Endothelial cell (in vitro differentiated cells): Measurements from ENCODE around the gene HTR3E. TPM values are rescaled to one million over a fixed set of nuclear protein-coding genes. Genes with fewer than 3 reads are reported as not detected.

ENCODE experiments used
- DNase-seq: peaks from one replicate; pipeline ENCODE4 v3.0.0; 2021; ENCODE audit warnings: low spot score
- H3K27ac Mint-ChIP-seq: one replicate; pipeline ENCODE4 v1.8.0; 2021; ENCODE audit warnings: mixed read lengths, inconsistent platforms; ENCODE audit not compliant: unreplicated experiment
- H3K27me3 Mint-ChIP-seq: one replicate; pipeline ENCODE4 v1.8.0; 2021; ENCODE audit warnings: mild to moderate bottlenecking, moderate library complexity, mixed read lengths, inconsistent platforms; ENCODE audit not compliant: unreplicated experiment
- H3K36me3 Mint-ChIP-seq: one replicate; pipeline ENCODE4 v1.8.0; 2021; ENCODE audit warnings: mild to moderate bottlenecking, low read depth, mixed read lengths, inconsistent platforms; ENCODE audit not compliant: unreplicated experiment
- H3K4me1 Mint-ChIP-seq: one replicate; pipeline ENCODE4 v1.8.0; 2021; ENCODE audit warnings: mild to moderate bottlenecking, mixed read lengths, inconsistent platforms; ENCODE audit not compliant: unreplicated experiment
- H3K4me3 Mint-ChIP-seq: one replicate; pipeline ENCODE4 v1.8.0; 2021; ENCODE audit warnings: mild to moderate bottlenecking, mixed read lengths, inconsistent platforms; ENCODE audit not compliant: unreplicated experiment
- H3K9me3 Mint-ChIP-seq: one replicate; pipeline ENCODE4 v1.8.0; 2021; ENCODE audit warnings: mixed read lengths, inconsistent platforms; ENCODE audit not compliant: unreplicated experiment
- total RNA-seq: library from RNA; stranded (reverse); fragmentation: NEBNext Ultra II Directional; extraction: Animal tissue kit (Norgen Biotek cat#: 25700); gene quantifications from one replicate; pipeline ENCODE4 v1.2.1, GENCODE V29; 2021; ENCODE audit not compliant: unreplicated experiment
- TF ChIP-seq, protein P1 (sequence below): fragments of 200-600 bp; sonication (generic); IDR thresholded peaks from one replicate; pipeline ENCODE4 v1.5.0; 2021; ENCODE audit warnings: antibody characterized with exemption; ENCODE audit not compliant: unreplicated experiment

Gene HTR3E
- total RNA-seq, 1 donor from 2014 or later = not detected

DNA sequence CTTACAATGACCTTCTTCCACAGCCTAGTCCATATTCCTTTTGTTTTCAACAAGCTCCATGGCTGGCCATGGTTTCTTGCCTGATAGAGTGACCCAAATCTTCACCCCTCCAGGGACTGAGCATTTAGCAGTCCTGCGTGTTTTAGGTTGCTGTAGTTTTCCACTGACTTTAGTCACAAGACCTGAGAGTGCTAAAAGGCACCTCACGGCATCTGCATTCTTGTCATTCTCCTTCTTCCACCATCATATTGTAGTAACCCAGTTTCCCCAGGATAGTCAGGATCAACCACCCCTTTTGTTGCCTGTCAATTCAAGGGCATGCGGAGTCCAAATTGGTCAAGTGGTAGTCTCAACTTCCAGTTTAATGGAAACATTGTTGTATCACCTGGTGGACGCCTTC is 23.2 kb upstream of the HTR3E start:
- TF ChIP-seq, protein P1, sequence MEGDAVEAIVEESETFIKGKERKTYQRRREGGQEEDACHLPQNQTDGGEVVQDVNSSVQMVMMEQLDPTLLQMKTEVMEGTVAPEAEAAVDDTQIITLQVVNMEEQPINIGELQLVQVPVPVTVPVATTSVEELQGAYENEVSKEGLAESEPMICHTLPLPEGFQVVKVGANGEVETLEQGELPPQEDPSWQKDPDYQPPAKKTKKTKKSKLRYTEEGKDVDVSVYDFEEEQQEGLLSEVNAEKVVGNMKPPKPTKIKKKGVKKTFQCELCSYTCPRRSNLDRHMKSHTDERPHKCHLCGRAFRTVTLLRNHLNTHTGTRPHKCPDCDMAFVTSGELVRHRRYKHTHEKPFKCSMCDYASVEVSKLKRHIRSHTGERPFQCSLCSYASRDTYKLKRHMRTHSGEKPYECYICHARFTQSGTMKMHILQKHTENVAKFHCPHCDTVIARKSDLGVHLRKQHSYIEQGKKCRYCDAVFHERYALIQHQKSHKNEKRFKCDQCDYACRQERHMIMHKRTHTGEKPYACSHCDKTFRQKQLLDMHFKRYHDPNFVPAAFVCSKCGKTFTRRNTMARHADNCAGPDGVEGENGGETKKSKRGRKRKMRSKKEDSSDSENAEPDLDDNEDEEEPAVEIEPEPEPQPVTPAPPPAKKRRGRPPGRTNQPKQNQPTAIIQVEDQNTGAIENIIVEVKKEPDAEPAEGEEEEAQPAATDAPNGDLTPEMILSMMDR = no peak
- Mint-ChIP-seq H3K4me3 (no peak overlapping the region), H3K27ac (no peak overlapping the region), H3K36me3 (peaks cover 5% of the 10 kb centered on the region), H3K27me3 (peaks cover 4% of the 10 kb centered on the region), H3K4me1 (no peaks in the 10 kb centered on the region), H3K9me3 (no peaks in the 10 kb centered on the region)
- no peak for DNase-seq

DNA sequence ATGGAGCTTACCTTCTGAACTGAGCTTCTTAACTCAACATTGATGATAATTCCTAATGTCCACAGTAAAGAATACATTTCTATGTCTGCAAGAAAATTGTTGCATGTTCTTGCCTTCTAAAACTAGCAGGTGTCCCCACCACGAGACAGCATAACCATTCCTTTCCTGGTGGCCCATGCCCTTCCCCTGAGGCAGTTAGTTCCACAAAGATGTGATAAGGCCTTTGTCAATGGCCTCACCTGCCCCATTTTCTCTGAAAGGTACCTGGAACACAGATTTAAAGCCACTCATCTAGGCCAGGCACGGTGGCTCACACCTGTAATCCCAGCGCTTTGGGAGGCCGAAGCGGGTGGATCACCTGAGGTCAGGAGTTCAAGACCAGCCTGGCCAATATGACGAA is 21.0 kb upstream of the HTR3E start:
- Mint-ChIP-seq H3K36me3 (peaks cover 2% of the 10 kb centered on the region), H3K9me3 (no peaks in the 10 kb centered on the region)

DNA sequence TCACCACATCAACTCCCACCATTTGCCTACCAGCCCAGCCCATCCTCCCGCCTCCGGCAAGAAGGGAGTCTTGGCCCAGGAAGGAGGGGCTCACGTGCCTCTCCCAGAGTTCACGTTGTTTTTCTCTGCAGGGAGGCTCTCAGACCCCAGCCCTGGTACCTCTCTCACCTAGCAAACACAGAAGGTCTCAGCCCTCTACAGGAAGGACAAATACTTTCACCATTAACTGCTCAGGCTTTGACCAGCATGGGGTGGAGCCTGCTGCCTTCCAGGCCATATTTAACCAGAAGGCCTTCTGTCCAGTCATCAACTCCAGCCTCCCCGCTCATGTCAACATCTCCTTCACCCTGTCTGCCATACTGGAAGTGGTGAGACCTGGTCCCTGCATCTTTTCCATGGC is 19.0 kb upstream of the HTR3E start:
- DNase-seq = no peak
- Mint-ChIP-seq H3K27me3 (peaks cover 6% of the 10 kb centered on the region), H3K4me1 (no peaks in the 10 kb centered on the region), H3K4me3 (no peak overlapping the region), H3K36me3 (no peaks in the 10 kb centered on the region), H3K27ac (no peak overlapping the region), H3K9me3 (no peaks in the 10 kb centered on the region)
- TF ChIP-seq, protein P1 = no peak

More for the DNA sequence above, 21.0 kb upstream of the HTR3E start:
- H3K4me1 Mint-ChIP-seq = no peaks in the 10 kb centered on the region
- H3K27me3 Mint-ChIP-seq = peaks cover 5% of the 10 kb centered on the region
- H3K27ac Mint-ChIP-seq = no peak overlapping the region
- no peak for DNase-seq
- TF ChIP-seq, protein P1 = no peak
- no peak overlapping the region for H3K4me3 Mint-ChIP-seq

DNA sequence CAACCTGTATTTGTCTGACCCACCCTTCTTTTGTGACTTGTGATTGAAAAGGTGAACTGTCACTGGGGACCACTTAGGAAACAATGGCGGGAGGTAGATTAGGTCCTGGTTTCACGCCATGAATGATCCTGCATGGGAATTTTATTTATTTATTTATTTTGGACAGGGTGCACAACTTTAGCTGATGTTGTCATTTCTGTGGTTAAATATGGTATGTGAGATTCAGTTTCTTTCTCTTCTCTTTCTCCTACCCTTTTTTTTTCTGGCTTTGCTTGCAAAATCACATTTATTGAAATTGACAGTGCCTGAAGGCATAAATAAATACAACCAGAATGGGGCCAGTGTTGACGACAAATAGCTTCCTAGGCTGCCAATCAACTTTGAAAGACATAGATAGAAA is 18.0 kb upstream of the HTR3E start:
- no peak for DNase-seq
- no peak overlapping the region for H3K4me3 Mint-ChIP-seq
- no peaks in the 10 kb centered on the region for H3K4me1 Mint-ChIP-seq
- H3K27me3 Mint-ChIP-seq = peaks cover 6% of the 10 kb centered on the region
- H3K27ac Mint-ChIP-seq = no peak overlapping the region
- TF ChIP-seq, protein P1 = no peak
- H3K9me3 Mint-ChIP-seq = no peaks in the 10 kb centered on the region
- no peaks in the 10 kb centered on the region for H3K36me3 Mint-ChIP-seq

DNA sequence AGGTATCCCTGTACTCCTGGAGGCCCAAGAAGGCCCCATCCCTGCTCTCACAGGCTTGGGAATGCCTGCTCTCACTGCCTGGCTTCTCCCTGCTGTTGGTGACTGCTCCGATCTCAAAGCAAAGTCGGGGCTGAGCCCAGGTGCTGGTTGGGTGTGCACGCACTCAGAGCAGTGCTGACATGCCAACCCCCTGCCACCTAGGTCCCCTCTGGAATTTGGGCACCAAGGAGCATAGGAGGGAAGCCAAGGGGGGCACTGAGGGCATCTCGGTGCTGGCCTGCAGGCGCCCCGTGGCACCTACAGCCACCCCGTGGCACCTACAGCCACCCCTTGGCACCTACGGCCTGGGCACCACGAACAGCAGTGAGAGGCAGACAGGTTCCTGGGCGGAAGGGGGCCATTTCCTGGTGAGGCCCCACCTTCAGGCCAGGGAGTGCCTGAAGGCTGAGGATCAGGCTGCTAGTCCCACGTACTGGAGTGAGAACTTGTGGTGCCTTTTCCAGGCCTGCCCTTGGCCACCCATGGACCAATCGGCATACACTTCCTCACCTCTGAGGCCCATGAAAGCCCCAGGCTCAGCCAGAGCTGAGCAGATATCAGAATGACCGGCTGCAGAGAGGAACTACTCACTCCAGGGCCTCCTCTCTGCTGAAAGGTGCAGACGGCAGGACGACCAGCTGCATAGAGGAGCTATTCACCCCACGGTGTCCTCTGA is 15.6 kb upstream of the HTR3E start:
- Mint-ChIP-seq H3K4me3 (no peak overlapping the region), H3K9me3 (no peaks in the 10 kb centered on the region), H3K27ac (no peak overlapping the region), H3K27me3 (peaks cover 6% of the 10 kb centered on the region), H3K4me1 (peaks cover 5% of the 10 kb centered on the region), H3K36me3 (peaks cover 4% of the 10 kb centered on the region)
- TF ChIP-seq, protein P1 = no peak
- no peak for DNase-seq
